C4-2B (cell line): ENCODE results near the gene BNC2.

Experiments
- ZFX ChIP-seq: fragments of 450-650 bp; IDR thresholded peaks from 2 replicates; pipeline ENCODE4 v1.6.1; 2017
- TF ChIP-seq, protein P1 (sequence below): fragments of 450-650 bp; conservative IDR thresholded peaks from 2 replicates; pipeline ENCODE4 v1.5.1; 2017; ENCODE audit warnings: mild to moderate bottlenecking

DNA sequence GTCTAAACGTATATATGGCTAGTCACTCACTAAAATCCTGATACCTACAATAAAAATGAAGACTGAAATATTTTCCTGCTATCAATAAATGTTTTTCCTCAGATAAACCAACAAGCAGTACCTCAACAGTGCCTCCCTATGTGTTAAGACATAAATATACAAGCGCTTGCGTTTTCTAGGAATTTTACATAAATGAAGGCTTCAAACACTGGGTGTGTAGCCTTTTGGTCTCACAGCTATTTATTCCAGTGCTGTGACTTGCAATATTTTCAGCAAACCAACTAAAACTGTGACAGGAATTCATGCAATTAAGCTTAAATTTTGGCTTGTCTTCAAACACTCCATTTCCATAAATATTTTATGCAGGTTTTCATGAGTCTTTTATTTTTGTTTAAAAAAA lies 437.0 kb downstream of the BNC2 start:
- TF ChIP-seq, protein P1, sequence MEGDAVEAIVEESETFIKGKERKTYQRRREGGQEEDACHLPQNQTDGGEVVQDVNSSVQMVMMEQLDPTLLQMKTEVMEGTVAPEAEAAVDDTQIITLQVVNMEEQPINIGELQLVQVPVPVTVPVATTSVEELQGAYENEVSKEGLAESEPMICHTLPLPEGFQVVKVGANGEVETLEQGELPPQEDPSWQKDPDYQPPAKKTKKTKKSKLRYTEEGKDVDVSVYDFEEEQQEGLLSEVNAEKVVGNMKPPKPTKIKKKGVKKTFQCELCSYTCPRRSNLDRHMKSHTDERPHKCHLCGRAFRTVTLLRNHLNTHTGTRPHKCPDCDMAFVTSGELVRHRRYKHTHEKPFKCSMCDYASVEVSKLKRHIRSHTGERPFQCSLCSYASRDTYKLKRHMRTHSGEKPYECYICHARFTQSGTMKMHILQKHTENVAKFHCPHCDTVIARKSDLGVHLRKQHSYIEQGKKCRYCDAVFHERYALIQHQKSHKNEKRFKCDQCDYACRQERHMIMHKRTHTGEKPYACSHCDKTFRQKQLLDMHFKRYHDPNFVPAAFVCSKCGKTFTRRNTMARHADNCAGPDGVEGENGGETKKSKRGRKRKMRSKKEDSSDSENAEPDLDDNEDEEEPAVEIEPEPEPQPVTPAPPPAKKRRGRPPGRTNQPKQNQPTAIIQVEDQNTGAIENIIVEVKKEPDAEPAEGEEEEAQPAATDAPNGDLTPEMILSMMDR: no peak
- no peak for TF ChIP-seq ZFX
